T-helper 22 cell (primary cell): ENCODE measurements around the gene TNFRSF9.
A peak's percentile ranks its signal among the peaks of the same experiment; 100 is the strongest.
"Not testable (repeated sequence)": the region's sequence is repeated elsewhere in the genome, so short reads cannot be mapped to it uniquely, and the experiment has no call there.

Experiments
- DNase-seq: peaks from one replicate; pipeline ENCODE4 v3.0.0-alpha.2; 2020; ENCODE audit warnings: low read depth

Gene TNFRSF9

DNA sequence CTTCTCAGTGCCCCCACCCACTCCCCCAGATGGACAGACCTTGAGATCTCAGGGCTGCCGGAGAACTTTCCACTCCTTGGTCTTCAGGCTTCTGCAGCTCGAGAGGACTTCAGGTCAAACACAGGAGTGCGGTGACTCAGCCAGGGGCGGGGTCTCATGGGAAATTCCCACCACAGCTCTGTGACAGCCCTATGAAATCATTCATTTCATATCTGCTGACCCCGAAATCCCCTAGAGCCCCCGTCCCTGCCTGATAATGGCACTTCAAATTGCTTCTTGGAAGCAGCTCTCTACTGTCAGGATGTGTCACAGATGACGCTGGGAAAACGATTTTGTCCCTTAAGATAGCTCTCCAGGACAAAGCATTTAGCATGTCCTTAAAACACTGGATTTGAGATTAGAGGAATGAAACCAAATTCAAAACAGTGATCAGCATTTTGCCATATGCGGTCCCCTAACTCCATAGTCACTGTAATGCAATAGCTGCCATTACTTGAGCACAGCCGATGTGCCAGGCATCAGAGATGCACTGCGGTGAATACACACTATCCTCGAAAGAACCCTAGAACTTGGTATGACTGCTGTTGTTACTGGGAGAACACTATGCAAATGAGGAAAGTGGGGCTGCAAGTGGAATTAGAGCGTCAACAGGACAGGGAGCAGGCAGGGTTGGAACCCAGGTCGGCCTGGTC is at the start of gene TNFRSF9:
TSS of gene TNFRSF9 (minus strand) at position 95 of the 692 bp plus-strand sequence. CDS start 845 bp downstream, outside the sequence.
- DNase-seq: peak; percentile 59

DNA sequence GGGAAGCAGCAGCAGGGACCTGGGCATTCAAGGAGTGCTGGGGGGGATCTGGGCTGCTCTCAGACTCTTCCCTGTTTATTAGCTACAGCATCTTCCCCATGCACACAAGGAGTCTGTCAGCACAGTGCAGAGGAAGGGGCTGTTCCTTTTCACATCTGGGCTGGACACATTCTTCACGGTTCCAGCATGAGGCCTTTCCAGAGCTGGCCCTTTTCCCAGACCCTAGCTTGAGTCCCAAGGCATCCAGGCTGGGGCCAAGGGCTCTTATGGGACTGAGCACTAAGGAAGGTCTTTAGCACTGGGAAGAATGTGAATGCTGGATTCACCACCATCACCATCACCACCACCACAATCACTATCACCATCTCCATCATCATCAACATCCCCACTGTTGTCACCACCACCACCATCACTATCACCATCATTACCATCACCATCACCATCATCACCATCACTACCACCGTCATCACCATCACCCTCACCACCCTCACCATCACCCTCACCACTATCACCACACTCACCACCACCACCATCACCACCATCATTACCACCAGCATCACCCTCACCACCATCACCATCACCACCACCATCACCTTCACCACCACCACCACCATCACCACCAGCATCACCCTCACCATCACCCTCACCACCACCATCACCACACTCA is 49.3 kb upstream of the TNFRSF9 start:
- DNase-seq: no peak

DNA sequence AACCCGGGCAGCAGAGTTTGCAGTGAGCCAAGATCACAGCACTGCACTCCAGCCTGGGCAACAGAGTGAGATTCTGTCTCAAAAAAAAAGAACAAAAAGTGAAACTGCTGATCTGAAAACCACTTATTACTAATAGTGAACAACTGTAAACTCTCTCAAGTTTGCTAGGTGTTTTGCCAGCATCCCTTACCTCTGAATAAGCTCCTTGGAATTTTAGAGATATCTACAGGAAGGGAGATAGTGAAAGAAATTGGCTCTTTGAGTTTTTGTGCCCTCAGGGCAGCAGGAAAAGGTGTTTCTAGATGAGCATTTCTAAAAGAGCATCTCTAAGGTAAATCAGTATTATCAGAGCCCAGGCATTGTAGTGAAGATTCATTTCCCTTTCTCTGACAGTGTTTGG is 47.9 kb upstream of the TNFRSF9 start:
- DNase-seq: no peak

DNA sequence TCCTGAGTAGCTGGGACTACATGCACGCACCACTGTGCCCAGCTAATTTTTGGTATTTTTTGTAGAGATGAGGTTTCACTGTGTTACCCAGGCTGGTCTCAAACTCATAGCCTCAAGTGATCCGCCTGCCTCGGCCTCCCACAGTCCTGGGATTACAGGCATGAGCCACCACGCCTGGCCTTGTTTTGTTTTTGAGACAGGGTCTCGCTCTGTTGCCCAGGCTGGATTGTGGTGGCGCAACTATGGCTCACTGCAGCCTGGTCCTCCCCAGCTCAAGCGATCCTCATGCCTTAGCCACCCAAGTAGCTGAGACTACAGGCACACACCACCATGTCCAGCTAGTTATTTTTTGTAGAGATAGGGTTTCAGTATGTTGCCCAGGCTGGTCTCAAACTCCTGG is 46.9 kb upstream of the TNFRSF9 start:
- no peak for DNase-seq

DNA sequence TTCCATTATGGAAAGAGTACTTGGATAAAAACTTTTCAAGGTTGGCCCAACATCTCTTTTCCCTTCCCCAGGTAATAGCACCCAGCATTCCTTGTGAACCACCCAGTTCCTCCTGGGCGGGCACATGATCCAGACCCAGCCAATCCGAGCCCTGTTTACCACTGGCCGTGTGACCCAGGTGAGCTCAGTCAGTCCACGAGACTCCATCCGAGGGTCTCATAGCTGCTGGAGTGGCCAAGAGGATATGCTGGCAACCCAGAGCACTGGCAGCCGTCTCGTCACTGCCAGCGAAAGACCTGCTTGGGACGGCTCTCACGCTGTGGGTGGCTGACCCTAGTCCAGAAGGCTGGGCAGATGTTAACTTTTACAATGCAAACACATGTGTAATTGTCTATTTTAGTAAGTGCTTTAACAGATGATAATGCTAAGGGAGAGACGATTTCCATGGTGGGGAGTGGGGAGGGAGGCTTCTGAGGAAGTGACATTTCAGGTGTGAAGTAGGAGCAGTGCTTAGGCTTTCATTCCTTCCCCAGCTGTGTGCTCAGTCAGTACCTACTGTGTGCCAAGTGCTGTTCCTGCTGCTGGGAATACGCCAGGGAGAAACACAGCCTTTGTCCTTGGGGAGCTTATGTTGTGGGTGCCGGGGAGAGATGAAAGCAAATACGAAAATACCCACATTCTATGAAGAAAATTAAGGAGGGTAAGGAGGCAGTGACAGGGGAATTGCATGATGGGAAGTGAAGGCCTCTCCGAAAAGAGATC is 45.4 kb upstream of the TNFRSF9 start:
- no peak for DNase-seq

DNA sequence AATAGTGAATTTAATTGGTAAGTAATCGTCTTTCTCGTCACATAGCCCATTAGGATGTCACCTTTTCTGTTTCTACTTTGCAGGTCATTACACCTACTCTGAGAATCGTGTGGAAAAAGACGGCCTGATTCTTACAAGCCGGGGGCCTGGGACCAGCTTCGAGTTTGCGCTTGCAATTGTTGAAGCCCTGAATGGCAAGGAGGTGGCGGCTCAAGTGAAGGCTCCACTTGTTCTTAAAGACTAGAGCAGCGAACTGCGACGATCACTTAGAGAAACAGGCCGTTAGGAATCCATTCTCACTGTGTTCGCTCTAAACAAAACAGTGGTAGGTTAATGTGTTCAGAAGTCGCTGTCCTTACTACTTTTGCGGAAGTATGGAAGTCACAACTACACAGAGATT is 44.2 kb upstream of the TNFRSF9 start:
- no peak for DNase-seq

DNA sequence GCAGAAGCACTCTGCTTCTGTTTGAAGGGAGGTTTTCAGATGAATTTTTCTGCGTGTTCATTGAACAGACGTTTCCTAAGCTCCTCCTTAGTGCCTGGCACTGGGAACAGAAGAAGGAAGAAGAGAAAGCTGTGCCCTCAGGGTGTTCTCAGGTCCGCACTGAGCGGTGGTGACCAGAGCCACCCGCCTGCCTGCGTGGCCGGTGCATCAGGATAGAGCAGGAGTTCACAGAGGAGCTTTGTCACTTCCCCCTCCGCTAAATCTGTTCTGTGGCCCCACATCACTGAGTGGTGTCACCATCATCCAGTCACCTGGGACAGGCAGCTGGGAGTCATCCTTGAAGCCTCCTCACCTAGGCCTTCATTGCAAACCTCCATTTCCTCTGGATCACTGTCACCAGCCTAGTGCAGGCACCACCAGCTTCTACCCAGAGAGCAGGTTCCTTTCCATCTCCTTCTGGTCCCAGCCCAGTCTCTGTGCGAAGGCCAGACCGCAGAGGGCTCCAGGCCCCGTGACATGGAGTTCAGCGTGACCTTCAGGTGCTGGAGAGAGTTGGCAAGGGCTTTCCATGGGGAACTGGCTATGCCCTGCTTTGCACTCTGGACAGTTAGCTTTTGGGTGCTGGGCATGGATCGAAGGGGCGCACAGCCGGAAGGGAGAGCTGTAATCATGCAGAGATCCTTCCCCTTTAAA is 42.6 kb upstream of the TNFRSF9 start:
- no peak for DNase-seq

DNA sequence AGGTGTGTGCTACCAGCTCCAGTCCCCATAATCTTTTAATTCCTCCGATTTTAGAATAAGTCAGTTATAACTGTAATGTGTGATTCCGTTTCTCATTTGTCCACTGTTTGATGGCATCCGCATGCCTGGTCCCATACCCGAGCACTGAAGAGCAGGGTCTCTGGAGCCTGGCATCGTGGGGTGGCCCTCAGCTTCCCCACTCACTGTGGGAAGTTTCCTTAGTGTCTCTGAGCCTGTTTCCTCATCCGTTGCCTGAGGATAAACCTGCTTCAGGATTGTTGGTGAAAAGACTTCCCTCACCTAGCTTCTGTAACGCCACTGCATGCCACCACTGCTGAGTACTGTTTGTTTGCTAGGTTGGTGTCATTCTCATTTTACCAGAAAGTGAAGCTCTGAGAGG is 40.3 kb upstream of the TNFRSF9 start:
- DNase-seq: no peak

DNA sequence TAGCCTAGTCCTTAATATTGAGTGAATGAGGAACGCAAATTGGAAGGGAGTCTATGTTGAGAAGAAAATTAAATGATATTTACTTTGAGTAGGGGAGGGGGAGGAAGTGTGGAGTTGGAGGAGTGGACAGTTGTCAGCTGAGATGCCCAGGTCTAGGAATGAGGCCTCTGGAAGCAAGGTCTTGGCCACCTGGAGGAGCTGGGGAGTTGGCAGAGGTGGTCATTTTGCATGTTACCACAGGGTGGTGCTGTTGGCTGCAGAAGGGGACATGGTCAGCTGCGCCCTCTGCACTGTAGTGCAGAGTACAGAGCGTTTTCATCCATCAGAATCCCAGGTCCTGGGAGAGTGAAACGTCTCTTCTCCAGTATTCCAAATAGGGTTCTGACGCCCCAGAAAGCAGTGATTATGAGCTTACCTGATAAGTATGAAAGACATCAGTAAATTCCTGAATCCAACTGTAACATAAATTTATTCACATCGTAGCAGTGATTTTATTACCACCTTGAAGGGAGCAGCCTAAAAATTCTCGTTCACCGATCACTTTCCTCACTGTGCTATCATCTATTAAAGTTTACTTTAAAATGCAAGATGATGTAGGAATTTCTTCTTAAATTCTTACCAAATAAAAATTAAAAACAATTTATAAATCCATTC is 34.7 kb upstream of the TNFRSF9 start:
- DNase-seq: no peak

DNA sequence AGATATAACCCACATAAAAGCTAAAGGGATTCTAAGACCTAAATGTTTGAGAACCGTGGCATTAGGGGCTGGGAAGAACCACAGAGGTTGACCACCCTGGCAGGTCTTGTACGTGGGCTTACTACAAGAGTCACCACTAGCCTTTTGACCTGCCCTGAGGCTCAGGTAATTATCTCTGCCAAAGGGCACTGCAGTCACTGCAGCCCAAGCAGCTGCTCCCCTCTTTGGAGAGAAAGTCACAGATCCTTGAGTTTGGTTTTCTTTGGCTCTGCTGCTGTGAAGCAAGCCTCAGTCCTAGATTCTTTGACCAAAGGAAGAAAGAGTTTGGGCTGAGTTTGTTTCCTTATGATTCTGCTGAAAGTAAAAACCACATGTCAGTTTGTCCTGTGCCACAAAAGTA is 32.4 kb upstream of the TNFRSF9 start:
- DNase-seq: no peak

DNA sequence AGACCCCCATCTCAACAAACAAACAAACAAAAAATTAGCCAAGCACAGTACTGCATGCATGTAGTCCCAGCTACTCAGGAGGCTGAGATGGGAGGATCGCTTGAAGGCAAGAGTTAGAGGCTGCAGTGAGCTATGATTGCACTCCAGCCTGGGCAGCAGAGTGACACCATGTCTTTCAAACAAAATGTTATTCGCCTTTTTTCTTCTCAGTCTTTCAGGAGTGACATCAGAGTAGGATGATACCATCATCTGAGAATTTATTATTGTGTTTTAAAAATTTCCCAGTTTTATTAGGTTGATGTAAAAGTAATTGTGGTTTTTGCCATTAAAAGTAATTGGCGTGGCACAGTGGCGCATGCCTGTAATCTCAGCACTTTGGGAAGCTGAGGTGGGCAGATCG is 31.6 kb upstream of the TNFRSF9 start:
- no peak for DNase-seq

DNA sequence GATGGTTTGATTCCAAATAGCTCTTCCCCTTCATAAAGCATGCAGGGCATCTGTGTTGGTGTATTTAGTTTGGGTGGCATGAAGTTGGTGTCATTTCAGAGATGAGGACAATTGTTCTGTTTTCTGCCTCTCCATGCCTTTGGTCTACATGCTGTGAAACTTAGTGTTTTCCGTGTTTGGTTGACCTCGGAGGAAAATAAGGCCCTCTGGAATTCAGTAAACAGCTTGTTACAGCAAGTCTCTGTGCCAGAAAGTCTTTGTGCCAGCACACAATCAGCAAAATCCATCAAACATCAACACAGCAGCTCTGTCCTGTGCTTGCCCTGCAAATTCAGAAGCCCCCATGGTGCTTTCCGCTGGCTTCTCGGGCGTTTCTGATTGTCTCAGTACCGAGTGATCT is 30.4 kb upstream of the TNFRSF9 start:
- no peak for DNase-seq

DNA sequence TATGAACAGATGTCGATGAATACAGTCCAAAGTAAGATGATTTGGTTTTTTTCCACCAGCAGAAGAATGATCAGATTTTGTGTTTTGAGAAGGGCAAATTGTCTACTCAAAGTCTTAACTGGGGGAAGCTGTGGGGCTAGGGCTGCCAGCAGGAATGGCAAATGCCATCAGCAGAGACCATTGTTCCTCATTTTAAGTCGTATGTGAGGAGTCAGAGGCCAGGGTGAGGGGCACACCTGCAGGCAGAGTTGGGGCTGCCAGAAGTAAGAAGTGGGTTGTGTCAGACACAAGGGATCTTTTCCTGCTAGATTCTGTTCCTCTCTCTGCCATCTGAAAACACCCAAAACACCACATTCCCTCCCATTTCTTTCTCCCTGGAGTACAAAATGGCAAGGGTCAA is 29.6 kb upstream of the TNFRSF9 start:
- no peak for DNase-seq

DNA sequence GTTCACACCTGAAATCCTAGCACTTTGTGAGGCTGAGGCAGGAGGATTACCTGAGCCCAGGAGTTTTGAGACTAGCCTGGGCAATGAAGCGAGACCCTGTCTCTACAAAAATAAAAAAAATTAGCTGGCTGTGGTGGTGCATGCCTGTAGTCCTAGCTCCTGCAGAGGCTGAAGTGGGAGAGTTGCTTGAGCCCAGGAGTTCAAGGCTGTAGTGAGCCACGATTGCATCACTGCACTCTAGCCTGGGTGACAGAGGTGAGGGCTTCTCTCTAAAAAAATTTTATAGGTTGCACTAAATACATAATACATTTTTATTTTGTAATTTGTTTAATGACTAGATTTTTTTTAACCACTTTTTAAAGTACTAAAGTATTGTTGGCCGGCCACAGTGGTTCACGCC is 27.0 kb upstream of the TNFRSF9 start:
- DNase-seq: no peak

DNA sequence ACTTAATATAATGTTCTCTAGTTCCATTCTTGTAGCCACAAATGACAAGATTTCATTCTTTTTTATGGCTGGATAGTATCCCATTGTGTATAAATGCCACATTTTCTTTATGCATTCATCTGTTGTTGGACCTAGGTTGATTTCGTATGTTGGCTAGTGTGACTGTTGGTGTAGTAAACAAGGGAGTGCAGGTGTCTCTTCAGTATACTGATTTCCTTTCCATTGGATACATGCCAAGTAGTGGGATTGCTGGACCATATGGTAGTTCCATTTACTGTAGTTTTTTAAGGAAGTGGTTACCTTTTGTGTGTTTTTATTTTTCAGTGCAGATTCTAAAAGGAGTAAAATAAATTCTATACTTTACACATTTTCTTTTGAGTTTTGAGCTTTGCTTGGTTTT is 26.6 kb upstream of the TNFRSF9 start:
- DNase-seq: no peak

DNA sequence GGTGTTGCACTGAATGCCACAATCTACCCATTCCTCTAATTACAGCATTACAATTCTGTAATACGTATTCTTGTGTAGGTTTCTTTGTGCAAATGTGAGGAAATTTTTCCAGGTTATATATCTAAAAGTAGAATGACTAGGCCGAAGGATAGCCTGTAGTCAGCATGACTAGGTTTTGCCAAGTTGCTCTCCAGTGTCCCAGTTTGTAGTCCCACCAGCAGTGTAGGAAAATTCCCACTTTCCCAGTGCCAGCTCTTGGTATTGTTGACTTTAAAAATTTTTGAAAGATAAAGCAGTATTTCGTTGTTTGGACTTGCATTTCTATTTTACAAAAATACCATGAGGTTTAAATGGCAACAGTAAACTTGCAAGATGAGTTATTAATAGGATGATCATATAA is 23.8 kb upstream of the TNFRSF9 start:
- no peak for DNase-seq

DNA sequence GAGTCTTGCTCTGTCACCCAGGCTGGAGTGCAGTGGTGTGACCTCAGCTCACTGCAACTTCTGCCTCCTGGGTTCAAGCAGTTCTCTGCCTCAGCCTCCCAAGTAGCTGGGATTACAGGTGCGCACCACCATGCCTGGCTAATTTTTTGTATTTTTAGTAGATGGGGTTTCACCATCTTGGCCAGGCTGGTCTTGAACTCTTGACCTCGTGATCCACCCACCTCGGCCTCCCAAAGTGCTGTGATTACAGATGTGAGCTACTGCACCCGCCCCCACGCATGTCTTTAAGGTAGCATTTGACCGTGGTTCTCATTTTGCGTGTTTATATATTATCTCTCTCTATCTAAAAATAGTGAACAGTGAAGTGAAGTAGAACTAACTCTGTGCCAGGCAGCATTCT is 23.2 kb upstream of the TNFRSF9 start:
- DNase-seq: not testable (repeated sequence)

DNA sequence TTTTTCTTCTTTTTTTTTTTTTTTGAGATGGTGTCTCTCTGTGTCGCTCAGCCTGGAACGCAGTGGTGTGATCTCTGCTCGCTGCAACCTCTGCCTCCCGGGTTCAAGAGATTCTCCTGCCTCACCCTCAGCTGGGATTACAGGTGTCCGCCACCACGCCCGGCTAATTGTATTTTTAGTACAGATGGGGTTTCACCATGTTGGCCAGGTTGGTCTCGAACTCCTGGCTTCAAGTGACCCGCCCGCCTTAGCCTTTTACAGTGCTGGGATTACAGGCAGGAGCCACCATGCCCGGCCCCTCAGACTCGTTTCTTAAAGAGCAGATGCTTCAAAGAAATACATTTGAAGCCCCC is 22.7 kb upstream of the TNFRSF9 start:
- not testable (repeated sequence) for DNase-seq

DNA sequence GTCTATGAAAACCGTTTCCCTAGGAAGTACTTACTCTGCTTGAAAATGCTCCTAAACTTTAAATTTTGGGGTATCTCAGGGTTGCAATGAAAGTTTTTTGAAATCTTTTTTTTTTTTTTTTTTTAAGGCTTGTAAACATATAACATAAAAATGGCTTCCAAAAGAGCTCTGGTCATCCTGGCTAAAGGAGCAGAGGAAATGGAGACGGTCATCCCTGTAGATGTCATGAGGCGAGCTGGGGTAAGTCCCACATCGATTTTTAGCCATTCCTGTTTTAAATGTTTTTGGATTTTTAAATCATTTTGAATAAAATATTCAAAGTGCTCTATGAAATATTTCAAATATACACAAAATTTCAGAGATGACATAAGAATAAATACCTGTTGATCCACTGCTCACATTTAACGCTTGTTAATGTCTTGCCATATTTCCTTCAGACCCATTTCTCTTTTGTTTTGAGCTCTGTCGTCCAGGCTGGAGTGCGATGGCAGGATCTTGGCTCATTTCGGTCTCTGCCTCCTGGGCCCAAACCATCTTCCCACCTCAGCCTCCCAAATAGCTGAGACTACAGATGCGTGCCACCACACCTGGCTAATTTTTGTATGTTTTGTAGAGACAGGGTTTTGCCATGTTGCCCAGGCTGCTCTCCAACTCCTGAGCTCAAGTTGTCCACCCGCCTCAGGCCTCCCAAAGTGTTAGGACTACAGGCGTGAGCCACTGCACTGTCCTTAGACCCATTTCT is 22.2 kb upstream of the TNFRSF9 start:
- DNase-seq: no peak

DNA sequence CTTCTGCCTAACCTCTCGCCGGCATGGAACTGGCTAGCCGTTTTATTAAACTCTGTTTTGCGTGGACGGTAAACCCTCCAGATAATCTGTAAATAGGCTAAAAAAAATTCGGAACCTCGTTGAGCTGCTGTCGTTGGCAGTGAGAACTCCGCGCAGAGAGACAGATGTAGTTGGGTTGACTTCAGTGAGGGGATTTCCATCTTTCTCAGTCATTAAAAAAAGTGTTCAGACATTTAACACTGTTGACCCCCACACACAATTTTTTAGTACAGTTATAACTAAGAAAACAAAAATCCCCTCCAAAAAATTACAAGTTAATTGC is 21.3 kb upstream of the TNFRSF9 start:
- no peak for DNase-seq

DNA sequence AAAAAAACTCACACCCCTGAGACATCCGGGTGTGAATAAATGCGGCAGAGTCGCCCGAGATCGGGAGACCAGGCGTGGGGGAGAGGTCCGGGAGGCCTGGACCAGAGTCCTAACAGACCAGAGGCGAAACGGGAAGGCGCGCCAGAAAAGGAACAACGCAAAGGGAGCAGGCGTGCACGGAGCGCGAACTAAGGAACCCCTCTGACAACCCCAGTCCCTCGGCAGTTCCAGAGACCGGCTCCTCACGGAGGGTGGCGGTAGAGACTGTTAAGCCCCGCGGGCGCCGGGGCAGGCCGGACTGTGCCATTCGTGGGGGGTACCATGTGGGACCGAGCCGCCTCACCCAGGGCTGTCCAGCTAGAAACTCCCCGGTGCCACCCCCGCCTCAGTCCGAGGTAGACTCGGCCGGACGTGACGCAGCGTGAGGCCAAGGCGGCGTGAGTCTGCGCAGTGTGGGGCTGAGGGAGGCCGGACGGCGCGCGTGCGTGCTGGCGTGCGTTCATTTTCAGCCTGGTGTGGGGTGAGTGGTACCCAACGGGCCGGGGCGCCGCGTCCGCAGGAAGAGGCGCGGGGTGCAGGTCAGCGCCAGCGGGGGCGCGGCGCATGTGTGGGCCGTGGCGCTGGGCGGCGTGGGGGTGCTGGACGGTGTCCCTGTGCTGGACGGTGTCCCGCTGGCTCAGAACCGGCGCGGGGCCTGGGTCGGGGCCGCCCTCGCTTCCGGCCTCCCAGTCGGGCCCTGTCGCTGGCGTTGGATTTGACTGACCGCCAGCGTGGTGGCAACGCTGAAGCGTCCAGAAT is 20.8 kb upstream of the TNFRSF9 start, which contains the start of gene PARK7:
TSS of gene PARK7 (plus strand) at position 496 of the 798 bp plus-strand sequence. CDS start 1,075 bp downstream, outside the sequence.
- DNase-seq: peak; percentile 100
